ENCODE measurements around the gene NUDT16L1.

NUDT16L1 gene

GRCh38 chr16:4664538-4665418 is 28.6 kb upstream of the NUDT16L1 start:
- no peak for DNase-seq

GRCh38 chr16:4666537-4667202 is 26.7 kb upstream of the NUDT16L1 start:
- DNase-seq = no peak

GRCh38 chr16:4667203-4667963 is 26.0 kb upstream of the NUDT16L1 start:
- DNase-seq = peak; percentile 36

GRCh38 chr16:4668313-4668960 is 24.9 kb upstream of the NUDT16L1 start:
- no peak for DNase-seq

GRCh38 chr16:4673387-4674046 is 19.8 kb upstream of the NUDT16L1 start:
- DNase-seq = no peak

GRCh38 chr16:4674926-4675530 is 18.3 kb upstream of the NUDT16L1 start:
- DNase-seq = no peak

GRCh38 chr16:4675864-4676786 is 17.2 kb upstream of the NUDT16L1 start:
- no peak for DNase-seq

- DNase-seq = no peak
Measured at GRCh38 chr16:4676831-4677230, 16.5 kb upstream of the NUDT16L1 start.

GRCh38 chr16:4677390-4677789 is 16.0 kb upstream of the NUDT16L1 start:
- DNase-seq = no peak

GRCh38 chr16:4677994-4678393 is 15.4 kb upstream of the NUDT16L1 start:
- DNase-seq = no peak

GRCh38 chr16:4678596-4678995 is 14.8 kb upstream of the NUDT16L1 start:
- DNase-seq = no peak

- DNase-seq = no peak
Measured at GRCh38 chr16:4679156-4679849, 14.1 kb upstream of the NUDT16L1 start.

GRCh38 chr16:4679850-4680636 is 13.3 kb upstream of the NUDT16L1 start:
- no peak for DNase-seq

- DNase-seq = no peak
Measured at GRCh38 chr16:4680673-4681470, 12.5 kb upstream of the NUDT16L1 start.

GRCh38 chr16:4681471-4682083 is 11.8 kb upstream of the NUDT16L1 start:
- no peak for DNase-seq

- DNase-seq = no peak
Measured at GRCh38 chr16:4682084-4682591, 11.2 kb upstream of the NUDT16L1 start.

GRCh38 chr16:4682616-4683254 is 10.6 kb upstream of the NUDT16L1 start:
- no peak for DNase-seq
